ENCODE results near the gene MYO9A.
"Not testable (repeated sequence)": the region's sequence is repeated elsewhere in the genome, so short reads cannot be mapped to it uniquely, and the experiment has no call there.

Gene MYO9A

DNA sequence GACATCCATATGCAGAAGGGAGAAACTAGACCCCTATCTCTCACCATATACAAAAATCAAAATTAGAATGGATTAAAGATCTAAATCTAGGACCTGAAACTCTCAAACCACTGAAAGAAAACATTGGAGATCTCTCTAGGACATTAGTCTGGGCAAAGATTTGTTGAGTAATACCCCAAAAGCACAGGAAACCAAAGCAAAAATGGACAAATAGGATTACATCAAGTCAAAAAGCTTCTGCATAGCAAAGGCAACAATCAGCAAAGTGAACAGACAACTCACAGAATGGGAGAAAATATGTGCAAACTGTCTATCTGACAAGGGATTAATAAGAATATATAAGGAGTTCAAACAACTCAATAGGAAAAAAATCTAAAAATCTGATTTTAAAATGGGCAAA lies 54.8 kb downstream of the MYO9A start:
- no peaks in the 10 kb centered on the region for H3K36me3 ChIP-seq
- no peaks in the 10 kb centered on the region for H3K9me3 ChIP-seq
- TF ChIP-seq, protein P1, sequence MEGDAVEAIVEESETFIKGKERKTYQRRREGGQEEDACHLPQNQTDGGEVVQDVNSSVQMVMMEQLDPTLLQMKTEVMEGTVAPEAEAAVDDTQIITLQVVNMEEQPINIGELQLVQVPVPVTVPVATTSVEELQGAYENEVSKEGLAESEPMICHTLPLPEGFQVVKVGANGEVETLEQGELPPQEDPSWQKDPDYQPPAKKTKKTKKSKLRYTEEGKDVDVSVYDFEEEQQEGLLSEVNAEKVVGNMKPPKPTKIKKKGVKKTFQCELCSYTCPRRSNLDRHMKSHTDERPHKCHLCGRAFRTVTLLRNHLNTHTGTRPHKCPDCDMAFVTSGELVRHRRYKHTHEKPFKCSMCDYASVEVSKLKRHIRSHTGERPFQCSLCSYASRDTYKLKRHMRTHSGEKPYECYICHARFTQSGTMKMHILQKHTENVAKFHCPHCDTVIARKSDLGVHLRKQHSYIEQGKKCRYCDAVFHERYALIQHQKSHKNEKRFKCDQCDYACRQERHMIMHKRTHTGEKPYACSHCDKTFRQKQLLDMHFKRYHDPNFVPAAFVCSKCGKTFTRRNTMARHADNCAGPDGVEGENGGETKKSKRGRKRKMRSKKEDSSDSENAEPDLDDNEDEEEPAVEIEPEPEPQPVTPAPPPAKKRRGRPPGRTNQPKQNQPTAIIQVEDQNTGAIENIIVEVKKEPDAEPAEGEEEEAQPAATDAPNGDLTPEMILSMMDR (IDR thresholded peaks at IDR 0.05; ENCODE audit: low read depth, low read length) = no peak
- H3K27me3 ChIP-seq = no peaks in the 10 kb centered on the region
- DNase-seq = no peak
- H3K4me1 ChIP-seq = no peaks in the 10 kb centered on the region
- H3K4me3 ChIP-seq (ENCODE audit: low read depth, low read length) = no peak overlapping the region

GRCh38 chr15:72062319-72062718 lies 55.6 kb downstream of the MYO9A start:
- Histone ChIP-seq H3K27me3 (no peaks in the 10 kb centered on the region), H3K4me3 (ENCODE audit: low read depth, low read length) (no peak overlapping the region), H3K4me1 (0 out of 2 replicates have a peak, but pooled peaks cover 4% of the 10 kb centered on the region), H3K36me3 (no peaks in the 10 kb centered on the region; the same call in 1 of the 2 replicates), H3K9me3 (no peaks in the 10 kb centered on the region)
- TF ChIP-seq, protein P1 (IDR thresholded peaks at IDR 0.05; ENCODE audit: low read depth, low read length) = no peak
- DNase-seq = no peak

- no peaks in the 10 kb centered on the region; the same call in 1 of the 2 replicates for H3K36me3 ChIP-seq
- H3K9me3 ChIP-seq = no peaks in the 10 kb centered on the region
- no peak for DNase-seq
- TF ChIP-seq, protein P1 (IDR thresholded peaks at IDR 0.05; ENCODE audit: low read depth, low read length) = no peak
- no peak overlapping the region for H3K4me3 ChIP-seq (ENCODE audit: low read depth, low read length)
- 0 out of 2 replicates have a peak, but pooled peaks cover 4% of the 10 kb centered on the region for H3K4me1 ChIP-seq
- no peaks in the 10 kb centered on the region for H3K27me3 ChIP-seq
Observed at GRCh38 chr15:72060687-72061250, 57.2 kb downstream of the MYO9A start.

- TF ChIP-seq, protein P1 (IDR thresholded peaks at IDR 0.05; ENCODE audit: low read depth, low read length) = no peak
- H3K27me3 ChIP-seq = no peaks in the 10 kb centered on the region
- no peaks in the 10 kb centered on the region; the same call in 1 of the 2 replicates for H3K36me3 ChIP-seq
- 0 out of 2 replicates have a peak, but pooled peaks cover 4% of the 10 kb centered on the region for H3K4me1 ChIP-seq
- H3K4me3 ChIP-seq (ENCODE audit: low read depth, low read length) = no peak overlapping the region
- no peak for DNase-seq
- no peaks in the 10 kb centered on the region for H3K9me3 ChIP-seq
Observed at GRCh38 chr15:72058585-72058984, 59.4 kb downstream of the MYO9A start.

GRCh38 chr15:72057548-72058091 lies 60.3 kb downstream of the MYO9A start:
- Histone ChIP-seq H3K4me1 (0 out of 2 replicates have a peak, but pooled peaks cover 4% of the 10 kb centered on the region), H3K9me3 (no peaks in the 10 kb centered on the region), H3K27me3 (no peaks in the 10 kb centered on the region), H3K36me3 (no peaks in the 10 kb centered on the region; the same call in 1 of the 2 replicates), H3K4me3 (ENCODE audit: low read depth, low read length) (no peak overlapping the region)
- TF ChIP-seq, protein P1 (IDR thresholded peaks at IDR 0.05; ENCODE audit: low read depth, low read length) = no peak
- no peak for DNase-seq

DNA sequence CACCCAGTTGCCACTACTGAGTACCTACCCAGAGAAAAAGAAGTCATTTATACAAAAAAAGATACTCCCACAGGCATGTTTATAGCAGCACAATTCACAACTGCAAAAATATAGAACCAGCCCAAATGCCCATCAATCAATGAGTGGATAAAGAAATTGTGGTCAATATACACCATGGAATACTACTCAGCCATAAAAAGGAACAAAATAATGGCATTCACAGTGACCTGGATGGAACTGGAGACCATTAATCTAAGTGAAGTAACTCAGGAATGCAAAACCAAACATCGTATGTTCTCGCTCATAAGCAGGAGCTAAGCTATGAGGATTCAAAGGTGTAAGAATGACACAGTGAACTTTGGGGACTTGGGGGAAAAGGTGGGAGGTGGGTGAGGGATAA lies 61.7 kb downstream of the MYO9A start:
- H3K4me1 ChIP-seq; DNase-seq; H3K9me3 ChIP-seq; H3K36me3 ChIP-seq; H3K27me3 ChIP-seq; H3K4me3 ChIP-seq (ENCODE audit: low read depth, low read length): not testable (repeated sequence)

DNA sequence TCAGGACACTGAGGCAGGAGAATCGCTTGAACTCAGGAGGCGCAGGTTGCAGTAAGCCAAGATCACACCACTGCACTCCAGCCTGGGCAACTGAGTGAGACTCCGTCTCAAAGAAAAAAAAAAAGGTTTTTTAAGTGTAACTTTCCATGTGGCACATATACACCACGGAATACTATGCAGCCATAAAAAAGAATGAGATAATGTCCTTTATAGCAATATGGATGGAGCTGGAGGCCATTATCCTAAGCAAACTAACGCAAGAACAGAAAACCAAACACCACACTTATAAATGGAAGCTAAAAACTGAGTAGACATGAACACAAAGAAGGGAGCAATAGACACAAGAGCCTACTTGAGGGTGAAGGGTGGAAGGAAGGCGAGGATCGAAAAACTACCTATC lies 64.7 kb downstream of the MYO9A start:
- not testable (repeated sequence) for DNase-seq; H3K4me1 ChIP-seq; H3K9me3 ChIP-seq; H3K4me3 ChIP-seq (ENCODE audit: low read depth, low read length); H3K27me3 ChIP-seq; H3K36me3 ChIP-seq
